HG03521 (cell line): ENCODE measurements around the gene ZNF232.
A peak's percentile ranks its signal among the peaks of the same experiment; 100 is the strongest.
"Not testable (repeated sequence)": the region's sequence is repeated elsewhere in the genome, so short reads cannot be mapped to it uniquely, and the experiment has no call there.

Experiments
- ATAC-seq: cut with Tn5 transposase; IDR thresholded peaks from one replicate; pipeline ENCODE4 v1.9.1; 2021; ENCODE audit warnings: mild to moderate bottlenecking, moderate library complexity; ENCODE audit not compliant: unreplicated experiment

ZNF232 gene

DNA sequence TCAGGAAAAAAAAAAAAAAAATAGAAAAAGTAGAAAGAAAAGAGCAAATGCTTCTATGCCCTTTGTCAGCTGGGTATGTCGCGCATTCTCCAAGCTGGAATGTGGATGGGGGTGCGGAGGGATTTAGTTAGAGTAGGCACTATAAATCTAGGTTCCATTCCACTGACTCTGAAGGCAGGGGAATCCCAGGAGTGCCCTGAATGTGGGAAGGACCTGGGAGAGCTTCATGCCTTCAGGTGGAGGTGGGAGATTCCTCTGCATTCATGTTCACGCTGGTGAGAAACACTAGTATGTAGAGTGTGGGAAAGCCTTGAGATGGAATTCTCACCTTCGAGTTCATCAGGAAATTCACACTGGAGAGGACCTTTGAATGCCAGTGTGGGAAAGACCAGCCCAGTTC lies 12.4 kb downstream of the ZNF232 start:
- ATAC-seq, result no peak

DNA sequence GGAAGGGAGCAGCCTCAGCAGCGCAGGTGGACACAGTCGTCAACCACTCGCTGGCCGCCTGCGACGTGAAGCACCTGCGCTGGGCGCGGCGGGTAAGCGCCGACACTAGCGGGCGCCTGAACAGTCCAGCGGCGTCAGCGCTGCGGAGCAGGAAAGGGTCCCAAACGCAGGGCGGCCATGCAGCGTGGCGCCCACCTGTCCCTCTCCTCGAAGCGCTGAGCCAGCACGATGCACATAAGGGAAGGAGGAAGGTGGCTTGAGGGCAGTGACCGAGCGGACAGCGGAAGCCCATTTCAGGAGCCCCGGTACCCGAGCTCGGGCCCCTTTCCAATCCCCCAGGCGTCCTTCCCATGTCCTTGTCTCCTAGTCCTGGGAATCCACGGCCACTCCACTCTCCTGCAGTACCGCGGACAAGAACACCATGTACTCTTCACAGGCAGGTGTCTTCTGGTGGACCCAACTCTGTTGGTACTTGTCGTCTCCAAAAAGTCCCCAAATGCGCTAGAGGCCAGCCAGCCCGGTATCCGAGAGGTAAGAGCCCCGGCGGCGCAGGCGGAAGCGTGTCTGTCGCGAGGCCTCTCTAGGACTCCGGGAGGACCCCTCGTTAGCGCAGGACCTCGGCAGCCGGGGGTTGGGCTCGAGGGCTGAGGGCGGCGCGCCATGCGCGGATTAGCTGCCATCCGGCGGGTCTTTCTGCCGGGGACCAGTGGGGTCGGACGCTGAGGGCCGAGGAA lies 14.4 kb downstream of the ZNF232 start:
- ATAC-seq, result no peak

DNA sequence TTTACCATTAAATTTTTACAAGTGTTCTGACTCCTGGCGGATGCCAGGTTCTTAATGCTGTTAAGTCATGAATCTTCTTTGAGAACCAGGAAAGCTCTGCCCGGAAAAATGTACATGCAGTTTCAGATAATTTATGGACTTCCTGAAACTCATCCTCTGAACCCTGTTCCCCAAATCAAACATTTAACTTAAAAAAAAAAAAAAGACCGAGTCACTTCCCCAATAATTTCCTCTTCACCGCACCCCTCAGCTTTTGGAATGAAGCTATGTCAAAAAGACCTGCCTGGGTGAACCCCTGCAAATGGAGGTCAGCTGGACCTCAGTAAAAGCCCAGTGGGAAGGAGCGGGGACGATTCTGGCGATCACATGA lies 15.0 kb downstream of the ZNF232 start:
- ATAC-seq, result no peak

DNA sequence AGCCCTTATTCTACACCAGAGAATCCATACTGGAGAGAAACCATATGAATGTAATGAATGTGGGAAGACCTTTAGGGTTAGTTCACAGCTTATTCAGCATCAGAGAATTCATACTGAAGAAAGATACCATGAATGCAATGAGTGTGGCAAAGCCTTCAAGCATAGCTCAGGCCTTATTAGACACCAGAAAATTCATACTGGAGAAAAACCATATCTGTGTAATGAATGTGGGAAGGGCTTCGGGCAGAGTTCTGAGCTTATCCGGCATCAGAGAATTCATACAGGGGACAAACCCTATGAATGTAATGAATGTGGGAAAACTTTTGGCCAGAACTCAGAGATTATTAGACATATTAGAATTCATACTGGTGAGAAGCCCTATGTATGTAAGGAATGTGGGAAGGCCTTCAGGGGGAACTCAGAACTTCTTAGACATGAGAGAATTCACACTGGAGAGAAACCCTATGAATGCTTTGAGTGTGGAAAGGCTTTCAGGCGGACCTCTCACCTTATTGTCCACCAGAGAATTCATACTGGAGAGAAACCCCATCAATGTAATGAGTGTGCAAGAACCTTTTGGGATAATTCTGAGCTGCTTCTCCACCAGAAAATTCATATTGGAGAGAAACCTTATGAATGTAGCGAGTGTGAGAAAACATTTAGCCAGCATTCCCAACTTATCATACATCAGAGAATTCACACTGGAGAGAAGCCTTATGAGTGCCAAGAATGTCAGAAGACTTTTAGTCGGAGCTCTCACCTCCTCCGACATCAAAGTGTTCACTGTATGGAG lies 19.3 kb downstream of the ZNF232 start:
- ATAC-seq, result no peak

DNA sequence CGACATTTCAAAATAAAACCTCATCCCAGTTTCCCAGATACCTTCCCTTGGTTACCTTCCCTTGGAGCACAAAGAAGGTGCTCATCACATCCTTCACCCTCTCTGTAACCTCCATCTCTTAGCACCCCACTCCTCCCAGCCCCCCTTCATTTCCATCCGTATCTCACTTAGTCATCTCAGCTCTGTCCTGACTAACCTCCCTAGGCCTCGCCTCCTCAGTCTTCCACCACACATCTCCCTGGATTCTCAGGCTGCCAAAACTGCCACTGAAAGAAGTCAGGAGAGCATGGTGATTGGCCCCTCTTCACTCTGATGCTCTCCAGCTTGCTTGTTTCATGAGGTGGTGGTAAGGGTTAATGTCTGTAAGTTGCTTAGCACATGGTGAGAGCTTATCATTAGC lies 31.1 kb downstream of the ZNF232 start:
- ATAC-seq, result no peak

DNA sequence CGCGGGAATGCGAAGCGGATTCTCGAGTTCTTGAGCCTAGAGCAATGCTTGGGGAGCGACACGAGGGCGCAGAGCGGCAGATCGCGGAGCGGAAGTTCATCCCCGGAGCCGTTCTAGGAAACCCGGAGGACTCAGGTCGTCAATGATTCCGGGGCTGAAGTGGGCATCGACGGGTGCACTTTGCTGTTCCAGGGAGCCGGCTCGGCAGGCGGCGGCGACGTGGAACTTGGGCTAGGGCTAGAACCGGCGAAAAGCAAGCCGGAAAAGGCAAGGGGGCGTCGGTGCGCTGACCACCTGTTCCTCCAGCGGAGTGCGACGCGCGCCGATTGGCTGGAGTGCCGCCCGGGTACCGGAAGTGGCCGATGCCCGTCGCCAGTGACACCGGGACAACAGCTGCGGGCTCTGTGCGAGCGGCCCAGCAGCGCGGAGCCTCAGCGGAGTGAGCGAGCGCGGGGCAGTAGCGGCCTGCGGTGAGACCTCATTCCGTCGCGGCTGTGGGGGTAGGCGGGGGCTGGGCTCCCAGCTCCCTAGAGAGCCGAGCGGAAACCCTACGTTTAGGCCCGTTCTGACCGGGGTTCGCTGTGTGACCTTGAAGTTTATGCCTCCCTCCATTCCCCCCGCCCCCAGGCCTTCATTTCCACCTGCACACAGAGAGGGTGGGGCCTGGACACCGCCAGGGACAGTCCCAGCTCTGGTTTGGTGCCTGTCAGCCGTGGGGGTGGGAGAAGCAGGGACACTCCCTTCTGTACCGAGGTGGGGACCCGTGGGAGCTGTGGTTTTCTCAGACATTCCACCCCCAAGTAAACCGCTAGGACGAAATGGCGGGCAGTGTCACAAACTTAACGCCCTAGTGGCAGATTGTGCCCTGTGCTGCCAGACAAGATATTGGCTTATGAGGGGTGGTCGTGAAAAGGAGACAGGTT lies 33.3 kb downstream of the ZNF232 start, which contains the start of gene ZFP3:
Gene ZFP3 (plus strand): TSS at position 362 of the 923 bp plus-strand sequence. CDS start 13,038 bp downstream, outside the sequence.
- peak; percentile 76 for ATAC-seq

DNA sequence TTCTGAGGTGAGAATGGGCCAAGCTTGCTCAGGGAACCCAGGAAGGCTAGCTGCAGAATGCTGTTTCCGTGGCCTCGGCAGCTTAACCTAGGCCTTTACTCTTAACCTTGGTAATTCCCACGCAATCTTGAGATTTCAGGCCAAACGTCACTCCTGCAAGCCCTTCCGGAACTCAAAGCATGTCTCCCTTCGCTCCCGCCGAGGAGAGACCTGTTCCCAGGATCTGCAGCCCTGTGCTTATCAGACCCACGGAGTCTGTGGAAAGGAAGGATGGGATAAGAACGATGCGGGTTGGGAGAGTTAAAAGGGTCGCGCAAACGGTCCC lies 33.9 kb downstream of the ZNF232 start:
- ATAC-seq, result no peak

DNA sequence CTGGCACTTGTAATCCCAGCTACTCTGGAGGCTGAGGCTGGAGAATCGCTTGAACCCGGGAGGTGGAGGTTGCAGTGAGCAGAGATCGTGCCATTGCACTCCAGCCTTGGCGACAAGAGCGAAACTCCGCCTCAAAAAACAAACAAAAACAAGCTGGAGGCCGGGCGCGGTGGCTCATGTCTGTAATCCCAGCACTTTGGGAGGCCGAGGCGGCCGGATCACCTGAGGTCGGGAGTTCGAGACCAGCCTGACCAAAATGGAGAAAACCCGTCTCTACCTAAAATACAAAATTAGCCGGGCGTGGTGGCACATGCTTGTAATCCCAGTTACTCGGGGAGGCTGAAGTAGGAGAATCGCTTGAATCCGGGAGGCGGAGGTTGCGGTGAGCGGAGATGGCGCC lies 34.4 kb downstream of the ZNF232 start:
- not testable (repeated sequence) for ATAC-seq

DNA sequence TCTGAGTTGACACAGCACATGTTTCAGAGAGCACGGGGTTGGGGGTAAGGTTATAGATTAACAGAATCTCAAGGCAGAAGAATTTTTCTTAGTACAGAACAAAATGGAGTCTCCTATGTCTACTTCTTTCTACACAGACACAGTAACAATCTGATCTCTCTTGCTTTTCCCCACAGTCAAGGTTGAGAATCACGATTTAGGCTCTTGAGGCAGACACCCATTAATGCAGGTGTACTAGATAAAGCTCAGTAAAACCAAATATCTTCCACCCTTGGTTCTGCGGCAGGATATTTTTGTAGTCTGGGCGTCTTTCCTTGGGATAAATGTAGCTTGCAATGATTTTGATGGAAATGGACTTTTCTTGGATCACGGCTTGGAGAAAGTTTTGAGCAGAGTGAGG lies 36.2 kb downstream of the ZNF232 start:
- not testable (repeated sequence) for ATAC-seq

DNA sequence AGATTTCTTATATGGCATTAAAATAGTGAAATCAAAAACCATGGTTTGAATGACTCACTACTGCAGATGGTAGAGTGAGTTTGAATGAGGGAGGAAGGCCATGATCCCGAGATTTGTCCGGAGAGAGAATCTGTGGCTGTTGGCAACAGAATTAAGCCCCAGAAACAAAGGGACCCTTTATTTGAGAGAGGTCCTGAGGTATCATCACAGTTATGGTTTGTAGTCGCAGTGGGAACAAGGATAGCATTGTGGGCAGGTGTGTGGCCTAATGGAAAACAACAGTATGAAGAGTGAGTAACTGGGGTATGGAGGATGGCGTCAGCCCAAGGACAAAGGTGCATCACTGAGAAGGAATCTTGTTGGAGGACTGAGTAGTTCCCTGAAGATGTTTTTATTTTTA lies 42.0 kb downstream of the ZNF232 start:
- no peak for ATAC-seq

DNA sequence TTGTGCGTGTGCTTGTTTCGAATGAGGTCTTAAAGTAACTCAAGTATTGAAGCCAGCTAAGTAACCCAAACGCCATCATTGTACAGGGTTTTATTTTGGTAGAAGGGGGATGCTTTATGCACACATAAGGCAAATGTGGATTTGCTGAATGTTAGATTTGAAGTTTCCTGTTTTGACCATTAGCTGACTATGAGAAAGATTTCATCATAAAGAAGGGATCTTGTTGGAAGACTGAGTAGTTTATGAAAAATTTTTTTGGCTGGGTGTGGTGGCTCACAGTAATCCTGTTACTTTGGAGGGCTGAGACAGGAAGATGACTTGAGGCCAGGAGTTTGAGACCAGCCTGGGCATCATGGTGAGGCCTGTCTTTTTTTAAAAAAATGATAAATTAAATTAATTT lies 43.4 kb downstream of the ZNF232 start:
- no peak for ATAC-seq

DNA sequence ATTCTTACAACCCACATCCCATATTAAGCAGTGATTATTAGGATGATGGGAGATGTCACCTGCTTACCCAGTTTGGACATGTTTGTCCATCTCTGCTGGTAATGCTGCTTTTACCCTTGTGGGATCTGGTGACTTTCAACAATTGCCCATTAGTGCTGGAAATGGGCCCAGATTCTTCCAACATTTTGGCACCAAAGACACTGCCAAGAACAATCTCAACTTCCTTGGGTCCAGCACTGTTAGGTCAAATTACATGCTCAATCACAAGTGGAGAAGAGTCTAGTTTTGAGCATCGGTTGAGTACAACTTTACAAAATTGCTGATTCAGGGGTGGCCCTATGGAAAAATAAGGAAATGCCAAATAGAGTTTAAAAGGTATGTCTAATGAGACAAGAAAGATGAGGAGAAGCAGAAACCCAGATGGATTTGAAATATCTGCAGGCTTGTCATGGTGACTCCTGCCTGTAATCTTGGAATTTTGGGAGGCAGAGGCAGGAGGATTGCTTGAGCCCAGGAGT lies 46.4 kb downstream of the ZNF232 start:
- ATAC-seq, result no peak
